Esophagus squamous epithelium (tissue), 4 donors: Measurements from ENCODE around the gene SGMS1.

ENCODE experiments used
- CTCF ChIP-seq, 6 experiments: fragments of 450-650 bp in 4 of 6; fragments of 200-600 bp in 2 of 6; sonication (generic) in 2 of 6; IDR thresholded peaks; one replicate each; pipeline ENCODE4 v1.5.1; 2016 to 2019; ENCODE audit warnings: antibody characterized with exemption in 6 of 6, mild to moderate bottlenecking in 4 of 6, moderate library complexity in 4 of 6
- POLR2A ChIP-seq, 4 donors: fragments of 450-650 bp; IDR thresholded peaks; one replicate each; pipeline ENCODE4 v1.6.1; 2017; ENCODE audit warnings: antibody characterized with exemption in 4 of 4, mild to moderate bottlenecking in 4 of 4, moderate library complexity in 3 of 4

GRCh38 chr10:50615658-50616057 lies 8.1 kb downstream of the SGMS1 start:
- TF ChIP-seq CTCF (IDR thresholded peaks at IDR 0.05): no peak
- TF ChIP-seq POLR2A (IDR thresholded peaks at IDR 0.05): no peak
